ENCODE results near the gene NFASC. TPM values are rescaled to one million over a fixed set of nuclear protein-coding genes. Genes with fewer than 3 reads are reported as not detected.

NFASC gene
- total RNA-seq (2021) (20.1 to 22.3 TPM (median 21.0 TPM) in 3 replicates), Bru-seq, nascent RNA (percentile 54 among the genes with signal in this experiment)
- long read RNA-seq, experiment 1, transcript NFASC-205 (16 exons, 2,462 nt), result major isoform, 9 of 49 reads
- long read RNA-seq, experiment 1, partial matches to known transcripts, result 8 of 49 reads
- long read RNA-seq, experiment 1, other reads (novel, unspliced or antisense), result 31 of 49 reads
- long read RNA-seq, experiment 2, partial matches to known transcripts, result 4 of 16 reads
- long read RNA-seq, experiment 2, other reads (novel, unspliced or antisense), result 10 of 16 reads
- long read RNA-seq, experiment 3, partial matches to known transcripts, result 1 of 1 reads
- long read RNA-seq, experiment 3, other reads (novel, unspliced or antisense), result 0 of 1 reads

- CTCF ChIA-PET, result interaction anchor here (0.7 to 1.5 kb wide), 2 partner anchors 54 to 63 kb away, joined by 3 to 5 read pairs; no protein-coding TSS in a partner anchor
- ATAC-seq (no peak), DNase-seq (ENCODE audit: low spot score) (no peak)
- no peak within 1 kb of the TSS for H3K4me3 Mint-ChIP-seq
- TF ChIP-seq FOXK1 (CRISPR knock-in tag; IDR thresholded peaks at IDR 0.05) (no peak), SMAD3 (CRISPR knock-in tag; IDR thresholded peaks at IDR 0.05; ENCODE audit: borderline replicate concordance) (no peak), FOXP4 (CRISPR knock-in tag; IDR thresholded peaks at IDR 0.05) (no peak), GABPB1 (CRISPR knock-in tag; IDR thresholded peaks at IDR 0.05) (no peak), OVOL2 (CRISPR knock-in tag; IDR thresholded peaks at IDR 0.05; ENCODE audit: borderline replicate concordance) (no peak), FOXP1 (CRISPR knock-in tag; IDR thresholded peaks at IDR 0.05; ENCODE audit: borderline replicate concordance) (no peak), NFATC4 (CRISPR knock-in tag; IDR thresholded peaks at IDR 0.05) (no peak), ZNF416 (CRISPR knock-in tag; IDR thresholded peaks at IDR 0.05) (no peak), CDX4 (CRISPR knock-in tag; IDR thresholded peaks at IDR 0.05; ENCODE audit: borderline replicate concordance) (no peak), RELA (CRISPR knock-in tag; IDR thresholded peaks at IDR 0.05; ENCODE audit: borderline replicate concordance) (no peak), ZNF232 (CRISPR knock-in tag; IDR thresholded peaks at IDR 0.05) (no peak), ZNF121 (CRISPR knock-in tag; IDR thresholded peaks at IDR 0.05) (no peak), STAT6 (CRISPR knock-in tag; conservative IDR thresholded peaks at IDR 0.05; ENCODE audit: low read depth) (no peak), ZNF138 (CRISPR knock-in tag; conservative IDR thresholded peaks at IDR 0.05) (no peak), TP53 (CRISPR knock-in tag; IDR thresholded peaks at IDR 0.05) (no peak), ZNF671 (CRISPR knock-in tag; IDR thresholded peaks at IDR 0.05) (no peak), ATF3 (CRISPR knock-in tag; conservative IDR thresholded peaks at IDR 0.05) (no peak), SOX15 (CRISPR knock-in tag; IDR thresholded peaks at IDR 0.05) (no peak)
- H3K36me3 Mint-ChIP-seq, result no peaks in the 10 kb centered on the region
- H3K9me3 Mint-ChIP-seq, result no peaks in the 10 kb centered on the region
- POLR2A ChIA-PET, result no interaction called here
- no peak within 1 kb of the TSS for H3K27ac Mint-ChIP-seq
- peaks cover 23% of the 10 kb centered on the region for H3K4me1 Mint-ChIP-seq
- H3K27me3 Mint-ChIP-seq (ENCODE audit: low read depth), result no peaks in the 10 kb centered on the region
Observed at GRCh38 chr1:204870160-204870912, at the start of gene NFASC. Gene NFASC, plus strand, starts transcription at chr1:204870862. Its CDS starts 73,454 bp downstream, at chr1:204944316.

- H3K4me1 Mint-ChIP-seq, result no peaks in the 10 kb centered on the region
- H3K9me3 Mint-ChIP-seq, result no peaks in the 10 kb centered on the region
- ATAC-seq (no peak), DNase-seq (ENCODE audit: low spot score) (no peak)
- no peaks in the 10 kb centered on the region for H3K36me3 Mint-ChIP-seq
- CTCF ChIA-PET, result interaction anchor here (1.1 to 2.9 kb wide), 2 partner anchors 16 to 30 kb away, joined by 4 to 7 read pairs; no protein-coding TSS in a partner anchor
- H3K4me3 Mint-ChIP-seq, result no peak overlapping the region
- peaks cover 8% of the 10 kb centered on the region; the same call in 1 of the 2 replicates for H3K27me3 Mint-ChIP-seq (ENCODE audit: low read depth)
- POLR2A ChIA-PET, result no interaction called here
- H3K27ac Mint-ChIP-seq, result no peak overlapping the region
- no peak for TF ChIP-seq MLX (CRISPR knock-in tag; IDR thresholded peaks at IDR 0.05)
- no peak for TF ChIP-seq CREB1 (CRISPR knock-in tag; IDR thresholded peaks at IDR 0.05)
- no peak for TF ChIP-seq NFATC4 (CRISPR knock-in tag; IDR thresholded peaks at IDR 0.05)
- no peak for TF ChIP-seq AR (CRISPR knock-in tag; IDR thresholded peaks at IDR 0.05)
Observed at GRCh38 chr1:204821476-204821875, 49.2 kb upstream of the NFASC start.

Data from WTC11 (cell line).